Neutrophil (primary cell): ENCODE data around the gene MPO.

ENCODE experiments used
- H3K27ac ChIP-seq: fragments of 200-600 bp; sonication (generic); 2 replicates; pipeline ENCODE4 v1.5.1; 2016; ENCODE audit warnings: mild to moderate bottlenecking, moderate library complexity
- H3K27me3 ChIP-seq: fragments of 200-600 bp; sonication (generic); 2 replicates; pipeline ENCODE4 v1.6.0; 2016; ENCODE audit warnings: mild to moderate bottlenecking
- H3K36me3 ChIP-seq: fragments of 200-600 bp; sonication (generic); 2 replicates; pipeline ENCODE4 v1.5.1; 2017
- H3K4me1 ChIP-seq, 2 experiments: fragments of 200-600 bp in 1 of 2; sonication (generic) in 1 of 2; 1 replicate in 1 of 2; 2 replicates in 1 of 2; pipeline versions ENCODE4 v1.5.1 to v1.6.1; 2013 to 2016; ENCODE audit warnings: low read depth in 1 of 2, low read length in 1 of 2, mild to moderate bottlenecking in 1 of 2, moderate library complexity in 1 of 2; ENCODE audit not compliant: control insufficient read depth in 1 of 2, insufficient read depth in 1 of 2
- H3K4me3 ChIP-seq, 2 experiments: fragments of 200-600 bp in 1 of 2; sonication (generic) in 1 of 2; 1 replicate in 1 of 2; 2 replicates in 1 of 2; pipeline ENCODE4 v1.5.1; 2013 to 2016; ENCODE audit warnings: low read depth in 1 of 2, low read length in 1 of 2, mild to moderate bottlenecking in 1 of 2, moderate library complexity in 1 of 2
- H3K9me3 ChIP-seq: fragments of 200-600 bp; sonication (generic); 2 replicates; pipeline ENCODE4 v1.5.1; 2016
- TF ChIP-seq, protein P1 (sequence below): fragments of 200-600 bp; sonication (generic); IDR thresholded peaks from 2 replicates; pipeline ENCODE4 v1.5.1; 2016; ENCODE audit warnings: antibody characterized with exemption

Gene MPO

DNA sequence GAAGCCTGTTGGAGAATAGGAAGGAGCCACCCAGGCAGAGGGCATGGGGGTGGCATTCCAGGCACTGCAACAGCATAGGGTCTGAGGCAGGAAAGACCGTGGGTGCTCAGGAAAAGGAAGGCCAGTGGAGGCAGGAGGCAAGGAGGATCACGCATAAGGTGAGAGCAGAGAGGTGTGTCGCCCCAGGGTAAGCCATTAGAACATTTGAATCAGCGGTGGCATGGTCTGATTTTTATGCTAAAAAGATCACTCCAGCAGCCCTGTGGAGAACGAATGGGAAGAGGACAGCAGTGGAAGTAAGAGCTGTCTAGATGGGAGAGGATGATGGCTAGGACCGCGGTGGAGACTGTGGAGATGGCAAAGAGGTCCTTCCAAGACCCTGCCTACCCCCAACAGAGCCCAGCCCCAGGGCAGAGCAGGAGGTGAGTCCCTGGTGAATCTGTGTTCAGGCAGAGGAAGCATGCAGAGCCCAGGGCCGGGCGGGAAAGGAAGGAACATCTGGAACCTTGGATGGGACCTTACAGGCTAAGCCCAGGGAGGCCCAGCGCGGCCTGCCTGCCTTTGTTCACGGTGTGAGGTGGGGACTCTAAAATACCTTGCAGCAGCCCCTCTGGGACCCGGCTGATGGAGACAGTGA, 34.5 kb downstream of the MPO start:
- no peak overlapping the region for H3K27ac ChIP-seq
- no peak overlapping the region for H3K4me3 ChIP-seq
- H3K36me3 ChIP-seq = no peaks in the 10 kb centered on the region
- TF ChIP-seq, protein P1, sequence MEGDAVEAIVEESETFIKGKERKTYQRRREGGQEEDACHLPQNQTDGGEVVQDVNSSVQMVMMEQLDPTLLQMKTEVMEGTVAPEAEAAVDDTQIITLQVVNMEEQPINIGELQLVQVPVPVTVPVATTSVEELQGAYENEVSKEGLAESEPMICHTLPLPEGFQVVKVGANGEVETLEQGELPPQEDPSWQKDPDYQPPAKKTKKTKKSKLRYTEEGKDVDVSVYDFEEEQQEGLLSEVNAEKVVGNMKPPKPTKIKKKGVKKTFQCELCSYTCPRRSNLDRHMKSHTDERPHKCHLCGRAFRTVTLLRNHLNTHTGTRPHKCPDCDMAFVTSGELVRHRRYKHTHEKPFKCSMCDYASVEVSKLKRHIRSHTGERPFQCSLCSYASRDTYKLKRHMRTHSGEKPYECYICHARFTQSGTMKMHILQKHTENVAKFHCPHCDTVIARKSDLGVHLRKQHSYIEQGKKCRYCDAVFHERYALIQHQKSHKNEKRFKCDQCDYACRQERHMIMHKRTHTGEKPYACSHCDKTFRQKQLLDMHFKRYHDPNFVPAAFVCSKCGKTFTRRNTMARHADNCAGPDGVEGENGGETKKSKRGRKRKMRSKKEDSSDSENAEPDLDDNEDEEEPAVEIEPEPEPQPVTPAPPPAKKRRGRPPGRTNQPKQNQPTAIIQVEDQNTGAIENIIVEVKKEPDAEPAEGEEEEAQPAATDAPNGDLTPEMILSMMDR = no peak
- H3K9me3 ChIP-seq = no peaks in the 10 kb centered on the region
- peaks cover 15 to 17% of the 10 kb centered on the region in 2 experiments for H3K4me1 ChIP-seq
- peaks cover 73% of the 10 kb centered on the region for H3K27me3 ChIP-seq

DNA sequence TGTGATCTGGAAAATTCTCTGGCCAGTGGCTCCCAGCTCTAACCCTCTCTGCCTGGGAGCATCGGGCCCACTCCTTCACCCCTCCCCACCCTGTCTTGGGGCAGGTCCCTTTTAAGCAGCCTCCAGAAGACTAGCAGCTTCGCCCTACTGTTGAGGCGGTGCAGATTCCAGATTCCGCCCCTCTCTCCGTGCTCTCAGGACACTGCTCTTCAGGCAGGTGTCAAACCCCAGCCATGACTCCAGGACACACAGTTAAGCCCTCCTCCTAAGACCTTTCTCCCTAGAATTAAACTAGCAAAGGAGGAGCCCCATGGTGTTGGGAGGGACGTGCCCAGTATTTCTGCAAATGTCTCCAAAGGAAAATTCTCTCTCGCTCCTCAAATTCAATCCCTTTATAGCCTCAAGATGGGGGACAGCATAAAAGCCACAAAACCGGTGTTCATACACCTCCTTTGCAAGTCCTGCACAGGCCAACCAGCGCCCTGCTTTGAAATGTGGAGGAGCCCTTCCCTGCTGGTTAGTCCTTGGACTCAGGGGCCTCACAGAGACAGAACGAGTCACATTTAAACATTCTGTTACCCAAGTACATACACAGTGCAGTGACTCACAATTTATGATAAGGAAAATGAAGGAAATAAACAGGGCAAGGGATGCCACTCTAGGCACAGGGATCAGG, 35.2 kb downstream of the MPO start:
- peaks cover 69% of the 10 kb centered on the region for H3K27me3 ChIP-seq
- TF ChIP-seq, protein P1 = no peak
- no peak overlapping the region for H3K4me3 ChIP-seq
- H3K27ac ChIP-seq = no peak overlapping the region
- H3K9me3 ChIP-seq = no peaks in the 10 kb centered on the region
- peaks cover 15 to 17% of the 10 kb centered on the region in 2 experiments for H3K4me1 ChIP-seq
- H3K36me3 ChIP-seq = no peaks in the 10 kb centered on the region

DNA sequence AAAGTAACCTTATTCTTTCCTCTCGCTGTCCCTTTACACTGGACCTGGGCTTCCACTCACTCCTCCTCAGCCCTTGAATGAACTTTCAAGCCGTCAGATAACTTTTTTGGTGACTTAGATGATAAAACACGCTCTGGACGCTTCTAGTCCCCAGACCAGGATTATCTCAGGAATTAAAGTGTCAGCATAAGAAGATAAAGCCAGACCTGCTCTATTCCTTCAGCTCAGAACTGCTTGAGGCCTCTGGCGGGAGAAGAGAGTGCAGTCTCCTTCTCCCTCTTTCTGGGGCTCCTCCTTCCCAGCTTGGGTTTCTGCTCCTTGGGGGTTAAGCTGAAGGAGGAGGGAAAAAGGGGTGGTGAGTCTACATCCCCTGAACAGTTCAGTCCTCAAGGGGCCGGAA, 35.8 kb downstream of the MPO start:
- Histone ChIP-seq H3K9me3 (no peaks in the 10 kb centered on the region), H3K36me3 (no peaks in the 10 kb centered on the region), H3K4me3 (no peak overlapping the region), H3K27me3 (peaks cover 64% of the 10 kb centered on the region), H3K27ac (no peak overlapping the region), H3K4me1 (peaks cover 15 to 17% of the 10 kb centered on the region in 2 experiments)
- TF ChIP-seq, protein P1 = no peak

DNA sequence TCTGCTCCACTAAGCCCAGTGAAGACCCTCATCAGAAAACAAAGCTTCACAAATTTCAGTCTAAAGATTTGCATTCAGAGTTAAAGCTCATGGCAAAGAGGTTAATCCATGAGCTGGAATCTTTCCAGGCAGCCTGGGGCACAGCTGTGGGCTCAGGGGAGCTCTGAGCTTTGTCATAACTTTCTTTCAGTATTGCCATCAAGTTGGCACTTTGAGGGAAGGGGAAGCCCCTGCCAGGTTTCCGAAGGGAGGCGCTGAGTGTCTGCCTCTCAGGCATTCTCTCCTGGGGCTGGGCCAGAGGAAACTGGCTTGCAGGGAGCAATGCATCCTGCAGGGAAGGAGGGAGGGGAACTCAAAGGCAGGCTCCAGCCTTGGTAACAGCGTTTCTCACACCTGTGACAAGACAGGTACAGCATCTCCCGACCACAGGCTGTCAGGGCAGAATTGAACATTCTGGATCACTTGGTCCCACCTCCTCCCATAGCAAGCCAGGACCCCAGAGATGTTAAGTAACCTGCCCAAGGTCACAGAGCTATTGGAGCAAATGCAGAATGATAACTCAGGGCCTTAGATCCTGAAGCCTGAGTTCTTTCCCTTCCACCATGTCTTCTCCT, 38.5 kb downstream of the MPO start:
- H3K4me1 ChIP-seq = peaks cover 7% of the 10 kb centered on the region in 2 experiments
- no peak overlapping the region for H3K4me3 ChIP-seq
- H3K27me3 ChIP-seq = peaks cover 52% of the 10 kb centered on the region
- no peaks in the 10 kb centered on the region for H3K9me3 ChIP-seq
- TF ChIP-seq, protein P1 = no peak
- no peaks in the 10 kb centered on the region for H3K36me3 ChIP-seq
- H3K27ac ChIP-seq = no peak overlapping the region

DNA sequence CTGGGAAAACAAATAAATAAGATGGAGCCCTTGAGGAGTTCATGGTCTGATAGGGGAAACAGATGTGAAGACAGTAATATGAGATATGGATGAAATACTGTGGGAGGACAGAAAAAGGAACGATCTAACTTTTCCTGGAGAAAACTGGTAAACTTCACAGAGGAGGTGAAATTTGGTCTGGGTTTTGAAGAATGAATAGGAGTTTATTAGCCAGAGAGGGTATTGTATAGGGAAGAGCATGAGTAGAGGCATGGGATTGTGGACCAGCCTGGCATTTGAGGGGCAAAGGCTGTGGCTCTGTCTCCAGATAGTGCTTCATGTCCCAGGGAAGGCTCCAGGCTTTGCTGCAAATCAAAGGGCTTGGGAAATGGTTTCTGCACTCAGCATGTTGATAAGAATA, 40.7 kb downstream of the MPO start:
- Histone ChIP-seq H3K36me3 (no peaks in the 10 kb centered on the region), H3K27me3 (peaks cover 66% of the 10 kb centered on the region), H3K4me3 (no peak overlapping the region), H3K9me3 (no peaks in the 10 kb centered on the region), H3K27ac (no peak overlapping the region), H3K4me1 (peaks cover 7% of the 10 kb centered on the region in 2 experiments)
- TF ChIP-seq, protein P1 = no peak
